Mucosa of stomach (tissue), 1 donor: ENCODE results near the gene SMIM10L1.

ENCODE experiments used
- H3K27me3 ChIP-seq: one replicate; pipeline ENCODE4 v1.7.0; 2013; ENCODE audit warnings: mild to moderate bottlenecking, low read length; ENCODE audit not compliant: control insufficient read depth, insufficient read depth
- H3K36me3 ChIP-seq: one replicate; pipeline ENCODE4 v1.7.0; 2013; ENCODE audit warnings: low read length; ENCODE audit not compliant: control insufficient read depth, insufficient read depth
- H3K4me1 ChIP-seq: one replicate; pipeline ENCODE4 v1.7.0; 2013; ENCODE audit warnings: mild to moderate bottlenecking, low read length; ENCODE audit not compliant: control insufficient read depth, insufficient read depth
- H3K4me3 ChIP-seq: one replicate; pipeline ENCODE4 v1.7.0; 2013; ENCODE audit warnings: low read length
- H3K9ac ChIP-seq: one replicate; pipeline ENCODE4 v1.7.0; 2013; ENCODE audit warnings: mild to moderate bottlenecking, low read length, moderate library complexity
- H3K9me3 ChIP-seq: one replicate; pipeline ENCODE4 v1.7.0; 2013; ENCODE audit warnings: mild to moderate bottlenecking, low read length, moderate library complexity; ENCODE audit not compliant: control insufficient read depth
- donor health status: Pancreatic carcinoma.

The SMIM10L1 gene

DNA sequence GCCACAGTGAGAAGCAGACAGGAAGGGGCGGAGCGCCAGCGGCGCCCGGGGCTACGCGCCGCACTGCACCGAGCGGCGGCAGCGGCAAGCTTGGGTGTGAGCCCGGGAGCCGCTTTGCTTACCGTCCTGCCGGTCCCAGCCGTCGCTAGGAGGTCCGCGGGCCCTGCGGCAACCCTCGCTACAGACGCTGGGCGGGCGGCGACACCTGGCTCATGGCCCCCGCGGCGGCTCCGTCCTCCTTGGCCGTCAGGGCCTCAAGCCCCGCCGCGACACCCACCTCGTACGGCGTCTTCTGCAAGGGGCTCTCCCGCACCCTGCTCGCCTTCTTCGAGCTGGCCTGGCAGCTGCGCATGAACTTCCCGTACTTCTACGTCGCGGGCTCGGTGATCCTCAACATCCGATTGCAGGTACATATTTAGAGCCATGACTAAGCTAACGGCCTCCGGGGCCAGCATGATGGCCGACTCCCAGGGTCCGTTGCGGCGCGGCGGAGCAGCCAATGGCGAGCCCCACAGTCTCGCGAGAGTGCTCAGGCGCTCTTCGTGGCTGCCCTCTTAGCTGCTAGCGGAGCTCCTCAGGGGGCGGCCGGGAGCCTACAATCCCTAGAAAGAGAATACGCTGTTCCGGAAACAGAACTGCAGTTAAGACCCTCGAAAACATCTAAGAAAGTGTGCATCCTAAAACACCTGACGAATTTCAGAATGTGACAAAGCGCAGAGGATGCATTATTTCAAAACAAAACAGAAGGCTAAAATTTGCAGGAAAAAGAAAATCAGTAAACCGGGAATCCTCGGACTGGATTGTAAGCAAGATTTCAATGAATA lies at the start of gene SMIM10L1:
SMIM10L1 (plus strand) TSS at position 50 of the 824 bp plus-strand sequence; CDS start at position 213, 163 bp downstream.
- Histone ChIP-seq H3K4me1 (peaks cover 3% of the 10 kb centered on the region), H3K4me3 (peak within 1 kb of the TSS; percentile 65), H3K9ac (peak within 1 kb of the TSS; percentile 62), H3K9me3 (no peaks in the 10 kb centered on the region), H3K27me3 (no peaks in the 10 kb centered on the region), H3K36me3 (no peaks in the 10 kb centered on the region)

DNA sequence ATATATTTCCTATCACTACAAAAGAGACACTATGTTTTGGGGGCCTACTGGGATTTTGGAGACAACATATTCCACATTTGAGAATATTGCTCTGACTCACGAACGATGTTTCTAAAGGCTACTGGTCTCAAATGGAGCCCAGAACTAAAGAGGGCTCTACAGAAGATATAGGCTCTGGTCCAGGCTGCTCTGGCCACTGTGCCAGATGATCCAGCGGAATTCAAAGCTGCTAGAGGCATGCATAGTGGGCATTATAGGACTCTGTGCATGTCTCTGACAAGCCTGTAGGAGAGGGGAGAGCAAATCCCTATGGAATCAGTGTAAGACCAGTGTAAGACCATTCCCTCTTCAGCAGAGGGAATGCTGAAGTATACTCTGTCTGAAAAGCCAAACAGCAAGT lies 40.6 kb upstream of the SMIM10L1 start:
- Histone ChIP-seq H3K36me3 (no peaks in the 10 kb centered on the region), H3K4me3 (no peak overlapping the region), H3K4me1 (no peaks in the 10 kb centered on the region), H3K27me3 (no peaks in the 10 kb centered on the region), H3K9me3 (no peaks in the 10 kb centered on the region), H3K9ac (no peak overlapping the region)

DNA sequence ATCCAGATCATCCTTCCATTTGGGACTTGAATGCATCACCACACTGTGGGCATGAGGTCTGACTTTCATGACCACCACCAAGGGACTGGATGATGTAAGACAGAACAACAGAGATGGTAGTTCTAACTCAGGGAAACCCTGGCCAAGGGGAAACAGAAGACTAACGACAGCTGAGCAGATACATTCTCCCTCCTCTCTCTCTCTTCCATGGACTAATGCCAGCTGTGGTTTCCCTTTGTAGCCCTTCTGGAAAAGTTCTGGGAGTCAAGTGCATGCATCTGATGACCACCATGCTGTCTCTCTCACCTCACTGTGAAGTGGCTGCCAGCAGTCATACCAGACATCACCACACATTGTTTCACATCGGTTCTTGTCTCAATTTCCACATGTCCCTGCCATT lies 40.0 kb upstream of the SMIM10L1 start:
- Histone ChIP-seq H3K36me3 (no peaks in the 10 kb centered on the region), H3K9ac (no peak overlapping the region), H3K4me3 (no peak overlapping the region), H3K9me3 (no peaks in the 10 kb centered on the region), H3K27me3 (no peaks in the 10 kb centered on the region), H3K4me1 (no peaks in the 10 kb centered on the region)

DNA sequence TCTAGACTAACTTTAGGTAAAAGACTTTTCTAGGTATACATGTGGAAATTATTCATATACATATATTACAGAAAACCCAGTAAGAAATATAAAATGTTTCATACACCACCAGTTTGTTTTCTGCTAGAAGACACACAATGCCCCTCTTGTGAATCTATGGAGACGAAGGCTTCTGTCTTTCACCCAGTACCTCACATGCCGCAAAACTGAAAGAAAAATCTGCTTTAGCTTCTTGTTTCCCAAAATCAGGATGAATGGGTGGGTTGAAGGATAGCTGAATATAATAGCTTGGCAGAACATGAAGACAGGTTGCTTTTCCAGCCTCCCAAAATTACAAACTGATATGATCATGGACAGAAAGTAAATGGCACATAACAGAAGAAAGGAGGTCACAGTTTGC lies 37.8 kb upstream of the SMIM10L1 start:
- no peaks in the 10 kb centered on the region for H3K27me3 ChIP-seq
- H3K9ac ChIP-seq, result no peak overlapping the region
- no peaks in the 10 kb centered on the region for H3K36me3 ChIP-seq
- H3K9me3 ChIP-seq, result no peaks in the 10 kb centered on the region
- no peaks in the 10 kb centered on the region for H3K4me1 ChIP-seq
- no peak overlapping the region for H3K4me3 ChIP-seq

DNA sequence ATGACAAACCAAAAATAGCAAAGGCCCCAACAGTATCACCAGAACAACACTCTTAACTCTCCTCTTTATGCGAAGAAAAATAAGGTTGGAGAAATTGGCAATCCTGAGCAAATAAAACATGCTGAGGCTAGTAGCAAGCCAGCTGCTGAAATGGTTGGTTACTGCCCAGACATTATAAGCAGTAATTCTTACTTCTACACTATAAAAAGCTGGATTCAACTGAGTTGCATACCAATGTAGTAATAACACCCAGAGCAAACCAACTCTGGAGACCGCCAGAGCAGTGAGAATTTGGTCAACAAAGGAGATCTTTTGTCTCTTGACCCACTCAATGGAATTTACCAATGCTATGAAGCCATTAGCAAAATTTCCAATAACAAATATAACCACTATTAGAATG lies 37.2 kb upstream of the SMIM10L1 start:
- H3K36me3 ChIP-seq, result no peaks in the 10 kb centered on the region
- H3K4me1 ChIP-seq, result no peaks in the 10 kb centered on the region
- no peak overlapping the region for H3K9ac ChIP-seq
- H3K27me3 ChIP-seq, result no peaks in the 10 kb centered on the region
- no peaks in the 10 kb centered on the region for H3K9me3 ChIP-seq
- H3K4me3 ChIP-seq, result no peak overlapping the region

DNA sequence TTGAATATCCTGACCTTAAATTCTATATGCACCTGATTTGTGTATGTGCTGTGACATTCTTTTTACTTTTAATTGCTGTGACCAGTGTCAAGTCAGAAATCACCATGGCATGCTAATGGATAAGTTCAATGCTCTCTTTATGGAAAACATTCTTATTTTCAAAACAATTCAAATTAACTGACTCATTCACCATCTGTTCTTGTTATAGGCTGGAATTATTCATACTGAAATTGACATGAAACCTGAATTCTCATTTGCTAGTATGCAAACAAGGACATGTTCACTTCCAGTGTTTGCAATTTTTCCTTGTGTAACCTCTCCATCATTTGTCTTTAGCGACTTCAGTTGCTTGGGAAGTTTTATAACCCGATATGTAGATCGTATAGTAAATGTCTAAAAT lies 36.7 kb upstream of the SMIM10L1 start, which contains the start of gene TAS2R30:
TAS2R30 (minus strand) TSS at position 340 of the 400 bp plus-strand sequence. CDS start 400 bp downstream, outside the sequence.
- Histone ChIP-seq H3K27me3 (no peaks in the 10 kb centered on the region), H3K4me1 (no peaks in the 10 kb centered on the region), H3K4me3 (no peak within 1 kb of the TSS), H3K9ac (no peak within 1 kb of the TSS), H3K36me3 (no peaks in the 10 kb centered on the region), H3K9me3 (no peaks in the 10 kb centered on the region)

DNA sequence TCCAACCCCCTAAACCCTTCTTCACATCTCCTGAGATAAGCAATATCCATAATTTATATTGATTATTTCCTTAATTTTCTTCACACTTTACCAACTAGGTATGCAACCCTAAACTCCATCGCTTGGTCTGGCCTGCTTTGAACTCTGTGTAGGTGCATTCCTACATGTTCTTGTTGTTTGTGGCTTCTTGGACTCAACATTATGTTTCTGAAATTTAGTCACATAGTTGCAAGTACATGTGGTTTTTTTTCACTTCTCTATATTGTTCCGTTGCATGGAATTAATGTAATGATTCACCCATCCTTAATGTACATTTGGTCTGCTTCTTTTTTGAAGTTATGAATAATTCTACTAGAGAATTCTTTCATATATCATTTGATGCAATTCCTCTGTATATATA lies 34.9 kb upstream of the SMIM10L1 start:
- Histone ChIP-seq H3K4me1 (no peaks in the 10 kb centered on the region), H3K36me3 (no peaks in the 10 kb centered on the region), H3K4me3 (no peak overlapping the region), H3K9me3 (no peaks in the 10 kb centered on the region), H3K9ac (no peak overlapping the region), H3K27me3 (no peaks in the 10 kb centered on the region)

DNA sequence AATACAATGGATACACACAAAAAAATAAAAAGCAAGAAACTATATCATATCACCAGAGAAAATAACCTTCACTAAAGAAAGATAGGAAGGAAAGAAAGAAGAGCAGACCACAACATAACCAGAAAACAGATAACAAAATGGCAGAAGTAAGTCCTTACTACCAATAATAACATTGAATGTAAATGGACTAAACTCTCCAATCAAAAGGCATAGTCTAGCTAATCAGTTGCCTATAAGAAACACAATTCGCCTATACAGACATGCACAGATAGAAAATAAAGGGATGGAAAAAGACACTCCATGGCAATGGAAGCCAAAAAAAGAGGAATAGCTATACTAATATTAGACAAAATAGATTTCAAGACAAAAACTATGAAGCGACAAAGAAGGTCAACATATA lies 27.6 kb upstream of the SMIM10L1 start:
- Histone ChIP-seq H3K9ac (no peak overlapping the region), H3K4me3 (no peak overlapping the region), H3K4me1 (no peaks in the 10 kb centered on the region), H3K27me3 (no peaks in the 10 kb centered on the region), H3K9me3 (no peaks in the 10 kb centered on the region), H3K36me3 (no peaks in the 10 kb centered on the region)

DNA sequence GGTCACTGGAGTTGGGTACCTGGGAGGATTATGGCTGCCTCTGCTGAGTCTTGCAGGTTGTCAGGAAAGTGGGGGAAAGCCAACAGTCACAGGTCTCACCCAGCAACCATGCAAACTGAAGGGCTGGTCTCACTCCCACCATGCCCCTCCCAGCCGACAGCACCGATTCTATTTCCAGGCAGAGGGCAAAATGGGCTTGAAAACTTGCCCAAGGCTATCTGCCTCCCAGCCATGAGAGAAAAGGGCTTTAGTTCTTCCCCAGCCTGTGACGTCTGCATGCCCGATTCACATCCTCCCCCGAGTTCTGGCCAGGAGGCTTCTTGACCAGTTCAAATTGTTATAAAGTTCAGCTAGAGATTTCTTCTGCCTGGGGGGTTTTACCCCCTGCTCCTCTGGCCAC lies 26.7 kb upstream of the SMIM10L1 start:
- Histone ChIP-seq H3K4me3 (no peak overlapping the region), H3K9me3 (no peaks in the 10 kb centered on the region), H3K9ac (no peak overlapping the region), H3K4me1 (no peaks in the 10 kb centered on the region), H3K27me3 (no peaks in the 10 kb centered on the region), H3K36me3 (no peaks in the 10 kb centered on the region)

DNA sequence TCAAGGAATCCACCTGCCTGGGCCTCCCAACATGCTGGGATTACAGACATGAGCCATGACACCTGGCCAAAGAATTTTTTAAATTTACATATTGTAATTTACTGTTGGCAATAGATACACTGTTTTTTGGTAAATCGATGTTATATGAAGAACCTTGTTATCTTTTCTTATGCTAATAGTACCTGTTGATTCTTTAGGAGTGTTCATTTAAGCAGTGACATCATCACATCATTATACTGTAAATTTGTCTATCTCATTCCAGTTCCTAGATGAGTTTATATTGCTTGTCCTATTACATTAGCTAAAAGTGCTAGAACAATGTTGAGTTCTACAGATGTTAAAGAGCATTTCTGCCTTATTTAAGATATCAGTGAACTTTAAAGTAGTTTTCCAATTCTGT lies 23.6 kb upstream of the SMIM10L1 start:
- no peaks in the 10 kb centered on the region for H3K9me3 ChIP-seq

DNA sequence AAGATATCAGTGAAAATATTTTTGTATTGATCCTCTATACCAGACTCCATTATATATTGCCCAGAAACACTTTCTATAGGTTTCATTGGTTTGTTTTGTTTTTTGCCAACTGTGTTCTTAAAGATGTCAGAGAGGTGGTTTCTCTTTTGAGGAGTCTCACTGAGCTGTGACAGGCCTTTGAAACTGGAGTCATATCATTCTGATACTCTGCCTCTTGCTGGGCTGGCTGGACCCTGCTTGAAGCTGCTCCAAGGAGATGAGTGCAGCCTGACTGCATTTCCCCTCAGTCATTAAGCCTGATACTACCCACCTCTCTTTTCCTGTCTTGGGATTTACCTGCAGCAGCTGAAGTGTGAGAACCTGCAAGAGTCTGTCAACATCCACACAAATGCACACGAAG lies 20.2 kb upstream of the SMIM10L1 start:
- Histone ChIP-seq H3K4me3 (no peak overlapping the region), H3K27me3 (no peaks in the 10 kb centered on the region), H3K9ac (no peak overlapping the region), H3K36me3 (no peaks in the 10 kb centered on the region), H3K9me3 (no peaks in the 10 kb centered on the region), H3K4me1 (no peaks in the 10 kb centered on the region)

More for the DNA sequence above, 23.6 kb upstream of the SMIM10L1 start:
- no peaks in the 10 kb centered on the region for H3K4me1 ChIP-seq
- no peak overlapping the region for H3K4me3 ChIP-seq
- H3K36me3 ChIP-seq, result no peaks in the 10 kb centered on the region
- no peak overlapping the region for H3K9ac ChIP-seq
- no peaks in the 10 kb centered on the region for H3K27me3 ChIP-seq

DNA sequence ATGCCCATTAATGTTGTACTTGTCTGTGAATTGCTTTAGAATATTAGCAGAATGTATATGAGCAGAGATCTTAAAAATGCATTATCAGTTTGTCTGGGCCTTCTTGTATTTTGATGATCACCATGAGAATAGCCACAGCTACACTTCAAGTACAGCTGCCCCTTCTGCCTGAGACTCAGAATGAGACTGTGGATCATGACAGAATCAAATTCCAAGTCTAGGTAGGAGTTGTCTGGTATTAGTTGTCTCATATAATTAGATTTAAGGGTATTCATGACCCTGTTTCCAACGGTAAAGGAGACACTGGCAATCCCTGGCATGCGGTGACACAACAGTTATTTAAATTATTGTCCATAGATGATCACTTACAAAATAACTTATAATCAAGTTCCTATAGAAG lies 18.3 kb upstream of the SMIM10L1 start:
- Histone ChIP-seq H3K9ac (no peak overlapping the region), H3K36me3 (no peaks in the 10 kb centered on the region), H3K9me3 (no peaks in the 10 kb centered on the region), H3K4me3 (no peak overlapping the region), H3K27me3 (no peaks in the 10 kb centered on the region), H3K4me1 (no peaks in the 10 kb centered on the region)
